Heart left ventricle (tissue), 16 donors: ENCODE data around the gene PRCC. TPM values are rescaled to one million over a fixed set of nuclear protein-coding genes. Genes with fewer than 3 reads are reported as not detected.

Experiments
- ATAC-seq, 4 donors: fragments of 200-7000 bp; cut with Tn5 transposase; one replicate each; pipeline ENCODE4 v1.9.1; 2020 to 2022; ENCODE audit warnings: moderate library complexity in 4 of 4, mild to moderate bottlenecking in 3 of 4, moderate number of reproducible peaks in 1 of 4
- DNase-seq, 5 donors: peaks; one replicate each; pipeline ENCODE4 v3.0.0-alpha.2; 2020
- H3K27ac ChIP-seq, 12 donors: fragments of 200-600 bp; sonication (generic) in 4 of 12; one replicate each; pipeline versions ENCODE4 v1.5.0 to v1.8.0; 2016 to 2022; ENCODE audit warnings: mild to moderate bottlenecking in 2 of 12
- H3K27me3 ChIP-seq, 9 donors: fragments of 200-600 bp; sonication (generic) in 2 of 9; one replicate each; pipeline versions ENCODE4 v1.5.1 to v1.8.0; 2016 to 2022; ENCODE audit warnings: mild to moderate bottlenecking in 3 of 9
- H3K36me3 ChIP-seq, 9 donors: fragments of 200-600 bp; sonication (generic) in 2 of 9; one replicate each; pipeline versions ENCODE4 v1.5.0 to v1.8.0; 2018 to 2022; ENCODE audit warnings: mild to moderate bottlenecking in 2 of 9
- H3K4me1 ChIP-seq, 12 donors: fragments of 200-600 bp; sonication (generic) in 4 of 12; one replicate each; pipeline versions ENCODE4 v1.5.0 to v1.8.0; 2016 to 2022; ENCODE audit warnings: mild to moderate bottlenecking in 3 of 12
- H3K4me3 ChIP-seq, 12 donors: fragments of 200-600 bp; sonication (generic) in 4 of 12; one replicate each; pipeline versions ENCODE4 v1.5.0 to v1.8.0; 2017 to 2022; ENCODE audit warnings: mild to moderate bottlenecking in 9 of 12, moderate library complexity in 4 of 12
- H3K9me3 ChIP-seq, 12 donors: fragments of 200-600 bp; sonication (generic) in 4 of 12; one replicate each; pipeline versions ENCODE4 v1.5.0 to v1.8.0; 2016 to 2022; ENCODE audit warnings: mild to moderate bottlenecking in 1 of 12
- POLR2A ChIP-seq, 2 donors: fragments of 450-650 bp; IDR thresholded peaks; one replicate each; pipeline ENCODE4 v1.6.1; 2017; ENCODE audit warnings: antibody characterized with exemption in 2 of 2, mild to moderate bottlenecking in 2 of 2, moderate library complexity in 2 of 2
- WGBS, 4 donors: extraction: QIAGEN DNeasy Blood & Tissue Kit in 2 of 4; methylation state at CpG; one replicate each; pipeline versions ENCODE4 v1.1.5 to v1.1.7; 2013 to 2018; 5-methylcytosine and 5-hydroxymethylcytosine counted together
- intact Hi-C, 10 donors: fragments of 100-400 bp; cut with DNase I; formaldehyde crosslinking; loops; one replicate each; pipeline versions ENCODE4 v1.11.1 to v1.14.2; 2022
- polyA plus RNA-seq, 2 donors: library from polyadenylated mRNA; stranded (reverse); fragments of 200-250 nt; gene quantifications; one replicate each; pipeline ENCODE4 v1.2.3, GENCODE V29; 2013
- total RNA-seq, 9 donors: library from RNA; depleted of rRNA in 2 of 9; stranded (reverse); fragments of >200 nt in 2 of 9; fragmentation: NEBNext Ultra II Directional in 3 of 9; extraction: Animal tissue kit (Norgen Biotek cat#: 25700) in 3 of 9; gene quantifications; one replicate each; pipeline versions ENCODE4 v1.1.0 to v1.2.4, GENCODE V29; 2016 to 2023
- TF ChIP-seq, protein P1 (sequence below), 12 donors: fragments of 200-600 bp; sonication (generic) in 4 of 12; IDR thresholded peaks; one replicate each; pipeline versions ENCODE4 v1.5.0 to v1.8.0; 2018 to 2022; ENCODE audit warnings: antibody characterized with exemption in 12 of 12, mild to moderate bottlenecking in 5 of 12
- donor health status: ischemic (EF 13 %, LVEDD 7.1; RV severe dilation, severe dysfunction).
- donor health status: healthy with polysubstance abuse.
- donor health status: DM: no; HTN: yes; CAD: no.
- donor health status: DM: no; HTN: no; CAD: no.
- donor health status: ischemic (EF 25% LVEDD 6.9; RV normal size, moderate dysfunction).
- donor health status: ischemic (EF 25% LVEDD 5.7; RV mildly dilated, moderate dysfunction).
- donor health status: healthy.
- donor health status: DM: yes; HTN: yes; CAD: no.
- donor health status: ischemic (EF 35%, LVEDD 5.7; RV mildly dilated, moderate dysfunction).
- donor health status: nonischemic (EF 11% LVEDD 7.7; RV severe dilation, severe dysfunction).
- donor health status: DM: yes; HTN: yes; CAD: no.
- donor health status: PGD.
- donor health status: ischemic (EF 29% LVEDD 5.4; RV normal size, mild dysfunction).
- donor health status: nonischemic (EF 23%, LVEDD 6.1; RV moderate dilation, normal function).

PRCC gene
- total and polyA plus RNA-seq, 11 donors: 34.6 to 55.5 (median 39.0) TPM

DNA sequence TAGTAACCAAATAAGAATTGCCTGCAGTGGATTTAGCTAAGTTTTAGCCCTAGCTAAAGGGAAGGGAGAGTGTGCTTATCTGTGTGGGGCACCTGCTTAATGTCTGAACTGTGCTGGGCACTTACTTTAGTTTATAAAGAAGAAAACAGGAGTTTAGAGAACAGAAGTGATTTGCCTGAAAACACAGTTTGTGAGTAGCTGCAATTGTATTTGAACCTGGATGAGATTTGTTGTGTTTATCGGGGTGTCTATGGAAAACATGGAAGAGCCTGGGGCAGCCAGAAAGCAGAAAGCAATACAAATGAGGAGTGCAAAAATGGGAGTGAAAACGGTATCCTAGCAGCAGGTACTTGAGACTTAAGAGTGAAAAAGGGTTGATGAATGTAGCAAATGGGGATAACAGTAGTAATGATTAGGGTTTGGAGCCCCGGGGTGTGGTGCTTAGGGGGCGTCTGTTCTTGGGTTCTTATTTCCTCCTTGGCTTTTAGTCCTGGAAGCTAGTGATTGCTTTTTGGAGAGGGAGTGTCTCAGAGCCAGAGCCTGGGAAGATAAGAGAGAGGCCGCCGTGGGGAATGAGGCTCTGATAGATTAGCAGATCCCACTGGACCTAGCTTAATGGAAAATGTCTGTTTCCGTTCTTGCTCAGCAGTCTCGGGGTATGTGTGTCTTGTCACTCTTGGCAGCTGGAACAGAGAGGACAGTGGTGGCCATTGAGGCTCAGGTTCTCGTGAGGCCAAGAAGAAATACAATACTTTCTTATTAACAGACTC lies 5.6 kb downstream of the PRCC start:
- Histone ChIP-seq H3K9me3 (no peaks in the 10 kb centered on the region), H3K27me3 (no peaks in the 10 kb centered on the region), H3K4me1 (peaks cover 0 to 86% (median 67%) of the 10 kb centered on the region in 12 donors), H3K27ac (peak overlapping the region in 11 of 12 donors; percentile 12 to 60 (median 44)), H3K4me3 (peak overlapping the region in 3 of 12 donors; percentile 5 to 14 (median 11)), H3K36me3 (peaks cover 0 to 34% (median 19%) of the 10 kb centered on the region in 9 donors)
- intact Hi-C loops: no loop called here
- peak in 4 of 5 donors; percentile 26 to 62 (median 42) for DNase-seq
- WGBS, 4 donors: 11 to 19% (median 15%) methylated on average over 9 of the region's 9 CpGs
- peak; percentile 49 to 78 (median 72) for ATAC-seq
- TF ChIP-seq, protein P1, sequence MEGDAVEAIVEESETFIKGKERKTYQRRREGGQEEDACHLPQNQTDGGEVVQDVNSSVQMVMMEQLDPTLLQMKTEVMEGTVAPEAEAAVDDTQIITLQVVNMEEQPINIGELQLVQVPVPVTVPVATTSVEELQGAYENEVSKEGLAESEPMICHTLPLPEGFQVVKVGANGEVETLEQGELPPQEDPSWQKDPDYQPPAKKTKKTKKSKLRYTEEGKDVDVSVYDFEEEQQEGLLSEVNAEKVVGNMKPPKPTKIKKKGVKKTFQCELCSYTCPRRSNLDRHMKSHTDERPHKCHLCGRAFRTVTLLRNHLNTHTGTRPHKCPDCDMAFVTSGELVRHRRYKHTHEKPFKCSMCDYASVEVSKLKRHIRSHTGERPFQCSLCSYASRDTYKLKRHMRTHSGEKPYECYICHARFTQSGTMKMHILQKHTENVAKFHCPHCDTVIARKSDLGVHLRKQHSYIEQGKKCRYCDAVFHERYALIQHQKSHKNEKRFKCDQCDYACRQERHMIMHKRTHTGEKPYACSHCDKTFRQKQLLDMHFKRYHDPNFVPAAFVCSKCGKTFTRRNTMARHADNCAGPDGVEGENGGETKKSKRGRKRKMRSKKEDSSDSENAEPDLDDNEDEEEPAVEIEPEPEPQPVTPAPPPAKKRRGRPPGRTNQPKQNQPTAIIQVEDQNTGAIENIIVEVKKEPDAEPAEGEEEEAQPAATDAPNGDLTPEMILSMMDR (IDR thresholded peaks at IDR 0.05): no peak
- no peak for TF ChIP-seq POLR2A (IDR thresholded peaks at IDR 0.05)

DNA sequence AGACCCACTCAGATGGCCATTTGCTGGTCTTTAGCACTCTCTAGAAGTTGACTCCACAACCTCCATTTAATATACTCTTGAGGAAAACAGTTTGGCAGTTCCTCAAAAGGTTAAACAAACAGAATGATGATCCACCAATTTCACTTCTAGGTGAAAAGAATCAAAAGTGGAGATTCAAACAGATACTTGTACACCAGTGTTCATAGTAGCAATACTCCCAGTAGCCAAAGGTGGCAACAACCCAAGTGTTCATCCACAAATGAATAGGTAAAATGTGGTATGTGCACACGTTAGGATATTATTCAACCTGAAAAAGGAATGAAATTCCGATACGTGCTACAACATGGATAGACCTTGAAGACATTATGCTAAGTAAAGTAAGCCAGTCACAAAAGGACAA lies 6.3 kb downstream of the PRCC start:
- Histone ChIP-seq H3K4me1 (peaks cover 0 to 84% (median 67%) of the 10 kb centered on the region in 12 donors), H3K27ac (peak overlapping the region in 9 of 12 donors; percentile 12 to 60 (median 46)), H3K36me3 (peaks cover 0 to 34% (median 19%) of the 10 kb centered on the region in 9 donors), H3K27me3 (no peaks in the 10 kb centered on the region), H3K4me3 (peak overlapping the region in 2 of 12 donors; percentile 11 to 14), H3K9me3 (no peaks in the 10 kb centered on the region)
- DNase-seq (no peak), ATAC-seq (no peak)
- TF ChIP-seq, protein P1 (IDR thresholded peaks at IDR 0.05): no peak
- TF ChIP-seq POLR2A (IDR thresholded peaks at IDR 0.05): no peak
- WGBS, 4 donors: 93 to 96% (median 94%) methylated on average over 3 of the region's 3 CpGs
- intact Hi-C loops: no loop called here

DNA sequence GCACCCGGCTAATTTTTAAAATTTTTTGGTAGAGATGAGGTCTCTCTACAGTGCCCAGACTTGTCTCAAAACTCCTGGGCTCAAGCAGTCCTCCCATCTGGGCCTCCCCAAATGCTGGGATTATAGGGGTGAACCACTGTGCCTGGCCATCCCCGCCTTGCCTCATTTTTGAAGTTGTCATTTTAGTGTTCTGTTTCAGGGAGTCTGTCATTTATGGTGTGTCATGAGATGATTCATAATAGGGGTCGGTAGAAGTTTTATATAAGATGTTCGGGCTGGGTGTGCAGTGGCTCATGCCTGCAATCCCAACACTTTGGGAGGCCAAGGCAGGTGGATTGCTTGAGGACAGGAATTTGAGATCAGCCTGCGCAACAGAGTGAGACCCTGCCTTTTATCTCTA lies 8.5 kb downstream of the PRCC start:
- H3K36me3 ChIP-seq: peaks cover 0 to 24% (median 12%) of the 10 kb centered on the region in 9 donors
- no peak for ATAC-seq
- WGBS, 4 donors: 88 to 91% (median 90%) methylated on average over 5 of the region's 5 CpGs
- no peak for TF ChIP-seq POLR2A (IDR thresholded peaks at IDR 0.05)
- TF ChIP-seq, protein P1 (IDR thresholded peaks at IDR 0.05): no peak
- no peaks in the 10 kb centered on the region for H3K27me3 ChIP-seq
- DNase-seq: no peak
- H3K9me3 ChIP-seq: no peaks in the 10 kb centered on the region
- intact Hi-C loops: no loop called here
- H3K27ac ChIP-seq: no peak overlapping the region
- peaks cover 0 to 62% (median 46%) of the 10 kb centered on the region in 12 donors for H3K4me1 ChIP-seq
- no peak overlapping the region for H3K4me3 ChIP-seq

DNA sequence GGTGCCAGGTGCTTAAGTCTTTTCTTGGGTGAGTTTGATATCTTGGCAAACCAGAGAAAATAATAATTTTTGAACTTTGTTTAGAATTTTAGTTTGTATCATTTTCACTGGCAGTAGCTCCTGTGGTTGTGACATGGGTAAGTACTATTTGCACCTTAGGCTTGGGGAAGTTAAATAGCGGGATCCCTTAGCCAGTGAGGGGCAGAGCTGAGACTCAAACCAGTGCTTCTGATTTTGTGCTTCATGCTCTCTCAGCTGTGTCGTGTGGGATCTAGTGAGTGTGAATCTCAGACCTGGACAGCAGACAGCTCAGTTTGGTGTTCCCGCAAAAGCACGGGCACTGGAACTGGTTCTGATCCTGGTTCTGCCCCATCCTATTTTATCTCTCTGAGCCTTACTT lies 9.6 kb downstream of the PRCC start:
- peaks cover 0 to 60% (median 44%) of the 10 kb centered on the region in 12 donors for H3K4me1 ChIP-seq
- 49 to 67% (median 57%) methylated on average over 4 of the region's 4 CpGs for WGBS, 4 donors
- ATAC-seq (peak in 1 of 4 donors; percentile 20), DNase-seq (no peak)
- TF ChIP-seq POLR2A (IDR thresholded peaks at IDR 0.05): no peak
- TF ChIP-seq, protein P1 (IDR thresholded peaks at IDR 0.05): no peak
- no peaks in the 10 kb centered on the region for H3K9me3 ChIP-seq
- H3K4me3 ChIP-seq: no peak overlapping the region
- H3K36me3 ChIP-seq: peaks cover 0 to 23% (median 12%) of the 10 kb centered on the region in 9 donors
- H3K27ac ChIP-seq: no peak overlapping the region
- intact Hi-C loops: no loop called here
- H3K27me3 ChIP-seq: no peaks in the 10 kb centered on the region
